Adrenal gland (tissue), 5 donors: ENCODE results near the gene SPATA2L.
A peak's percentile ranks its signal among the peaks of the same experiment; 100 is the strongest.

Experiments
- POLR2A ChIP-seq, 2 donors: fragments of 450-650 bp; IDR thresholded peaks; one replicate each; pipeline ENCODE4 v1.6.1; 2017; ENCODE audit warnings: antibody characterized with exemption in 2 of 2, mild to moderate bottlenecking in 2 of 2, moderate library complexity in 1 of 2
- TF ChIP-seq, protein P1 (sequence below), 6 experiments: fragments of 450-650 bp in 4 of 6; fragments of 200-600 bp in 2 of 6; sonication (generic) in 1 of 6; IDR thresholded peaks; 1 replicate in 5 of 6; 2 replicates in 1 of 6; pipeline versions ENCODE4 v1.5.1 to v1.8.0; 2016 to 2021; ENCODE audit warnings: antibody characterized with exemption in 6 of 6, mild to moderate bottlenecking in 2 of 6, moderate library complexity in 1 of 6
- donor health status: DM: no; HTN: no; CAD: no.

DNA sequence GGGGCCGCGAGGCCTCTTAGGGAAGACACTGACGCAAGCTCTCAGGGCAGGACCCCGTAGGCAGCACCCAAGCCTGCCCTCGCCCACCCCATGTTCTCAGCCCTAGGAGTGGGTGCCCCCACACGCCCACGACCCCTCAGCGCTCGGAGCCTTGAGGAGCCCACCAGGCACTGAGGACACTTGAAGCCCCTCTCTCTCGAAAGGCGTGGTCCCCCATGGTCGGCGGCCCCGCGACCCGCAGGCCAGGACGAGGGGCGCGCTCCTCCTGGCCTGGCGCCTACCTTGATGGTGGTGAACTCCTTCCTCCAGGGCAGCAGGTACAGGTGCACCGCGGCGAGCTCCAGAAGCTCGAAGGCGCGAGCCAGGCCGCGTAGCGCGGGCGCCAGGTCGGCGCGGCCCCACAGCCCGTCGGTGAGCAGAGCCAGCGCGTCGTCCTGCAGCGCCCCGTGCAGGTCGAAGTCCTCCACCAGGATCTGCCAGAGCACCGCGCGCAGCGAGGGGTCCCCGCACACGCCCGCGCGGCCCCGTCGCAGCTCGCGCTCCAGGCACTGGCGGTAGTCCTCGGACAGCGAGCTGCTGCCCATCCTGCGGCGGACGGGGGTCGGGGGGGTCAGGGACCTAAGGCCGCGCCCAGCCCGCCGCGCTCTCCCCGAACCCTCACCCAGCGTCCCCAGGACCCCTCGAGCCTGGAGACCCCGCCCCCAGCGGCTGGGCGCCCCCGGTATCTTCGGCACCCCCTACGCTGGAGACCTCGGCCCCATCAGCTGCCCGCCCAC lies 668 bp downstream of the SPATA2L start:
- no peak for TF ChIP-seq POLR2A (IDR thresholded peaks at IDR 0.05)
- TF ChIP-seq, protein P1, sequence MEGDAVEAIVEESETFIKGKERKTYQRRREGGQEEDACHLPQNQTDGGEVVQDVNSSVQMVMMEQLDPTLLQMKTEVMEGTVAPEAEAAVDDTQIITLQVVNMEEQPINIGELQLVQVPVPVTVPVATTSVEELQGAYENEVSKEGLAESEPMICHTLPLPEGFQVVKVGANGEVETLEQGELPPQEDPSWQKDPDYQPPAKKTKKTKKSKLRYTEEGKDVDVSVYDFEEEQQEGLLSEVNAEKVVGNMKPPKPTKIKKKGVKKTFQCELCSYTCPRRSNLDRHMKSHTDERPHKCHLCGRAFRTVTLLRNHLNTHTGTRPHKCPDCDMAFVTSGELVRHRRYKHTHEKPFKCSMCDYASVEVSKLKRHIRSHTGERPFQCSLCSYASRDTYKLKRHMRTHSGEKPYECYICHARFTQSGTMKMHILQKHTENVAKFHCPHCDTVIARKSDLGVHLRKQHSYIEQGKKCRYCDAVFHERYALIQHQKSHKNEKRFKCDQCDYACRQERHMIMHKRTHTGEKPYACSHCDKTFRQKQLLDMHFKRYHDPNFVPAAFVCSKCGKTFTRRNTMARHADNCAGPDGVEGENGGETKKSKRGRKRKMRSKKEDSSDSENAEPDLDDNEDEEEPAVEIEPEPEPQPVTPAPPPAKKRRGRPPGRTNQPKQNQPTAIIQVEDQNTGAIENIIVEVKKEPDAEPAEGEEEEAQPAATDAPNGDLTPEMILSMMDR (IDR thresholded peaks at IDR 0.05) = peak in 1 of 6 experiments; percentile 25
